HEK293 (cell line): ENCODE measurements around the gene CDC20.

ENCODE experiments used
- GLIS1 ChIP-seq: fragments of 450-650 bp; formaldehyde crosslinking; IDR thresholded peaks from 2 replicates; pipeline ENCODE4 v1.5.1; 2016; ENCODE audit warnings: missing biosample characterization, missing genetic modification characterization
- KLF7 ChIP-seq: fragments of 450-650 bp; formaldehyde crosslinking; IDR thresholded peaks from 2 replicates; pipeline ENCODE4 v1.5.1; 2016; ENCODE audit warnings: missing biosample characterization, missing genetic modification characterization, borderline replicate concordance
- OSR2 ChIP-seq: fragments of 450-650 bp; formaldehyde crosslinking; IDR thresholded peaks from 2 replicates; pipeline ENCODE4 v1.5.1; 2016; ENCODE audit warnings: missing biosample characterization, missing genetic modification characterization
- OVOL3 ChIP-seq: fragments of 450-650 bp; formaldehyde crosslinking; IDR thresholded peaks from 2 replicates; pipeline ENCODE4 v1.5.1; 2016; ENCODE audit warnings: missing biosample characterization, missing genetic modification characterization
- PRDM1 ChIP-seq: fragments of 450-650 bp; formaldehyde crosslinking; IDR thresholded peaks from 2 replicates; pipeline ENCODE4; 2016; ENCODE audit warnings: missing biosample characterization, missing genetic modification characterization
- RBAK ChIP-seq: fragments of 450-650 bp; formaldehyde crosslinking; IDR thresholded peaks from 2 replicates; pipeline ENCODE4 v1.5.1; 2016; ENCODE audit warnings: missing biosample characterization, missing genetic modification characterization
- ZBTB21 ChIP-seq: fragments of 450-650 bp; formaldehyde crosslinking; IDR thresholded peaks from 2 replicates; pipeline ENCODE4 v1.5.1; 2017; ENCODE audit warnings: missing biosample characterization, missing genetic modification characterization
- ZFP41 ChIP-seq: fragments of 450-650 bp; formaldehyde crosslinking; IDR thresholded peaks from 2 replicates; pipeline ENCODE4 v1.5.1; 2016; ENCODE audit warnings: missing biosample characterization, missing genetic modification characterization, borderline replicate concordance
- ZIC2 ChIP-seq: fragments of 450-650 bp; formaldehyde crosslinking; IDR thresholded peaks from 2 replicates; pipeline ENCODE4 v1.5.1; 2016; ENCODE audit warnings: missing biosample characterization, missing genetic modification characterization
- ZNF121 ChIP-seq: fragments of 450-650 bp; formaldehyde crosslinking; IDR thresholded peaks from 2 replicates; pipeline ENCODE4 v1.5.1; 2016; ENCODE audit warnings: missing biosample characterization, missing genetic modification characterization
- ZNF184 ChIP-seq: fragments of 450-650 bp; IDR thresholded peaks from 2 replicates; pipeline ENCODE4 v1.5.1; 2018; ENCODE audit warnings: missing biosample characterization, mild to moderate bottlenecking, missing genetic modification characterization
- ZNF202 ChIP-seq: fragments of 450-650 bp; formaldehyde crosslinking; IDR thresholded peaks from 2 replicates; pipeline ENCODE4 v1.5.1; 2016; ENCODE audit warnings: missing biosample characterization, missing genetic modification characterization, borderline replicate concordance
- ZNF324 ChIP-seq: fragments of 450-650 bp; formaldehyde crosslinking; IDR thresholded peaks from 2 replicates; pipeline ENCODE4 v1.5.1; 2016; ENCODE audit warnings: missing biosample characterization, missing genetic modification characterization
- ZNF404 ChIP-seq: fragments of 450-650 bp; formaldehyde crosslinking; IDR thresholded peaks from 2 replicates; pipeline ENCODE4 v1.5.1; 2017; ENCODE audit warnings: missing biosample characterization, missing genetic modification characterization
- ZNF416 ChIP-seq: fragments of 450-650 bp; formaldehyde crosslinking; IDR thresholded peaks from 2 replicates; pipeline ENCODE4 v1.5.1; 2016; ENCODE audit warnings: missing biosample characterization, missing genetic modification characterization
- ZNF426 ChIP-seq: fragments of 450-650 bp; formaldehyde crosslinking; IDR thresholded peaks from 2 replicates; pipeline ENCODE4 v1.5.1; 2017; ENCODE audit warnings: missing biosample characterization, missing genetic modification characterization, mild to moderate bottlenecking, inconsistent platforms, moderate library complexity
- ZNF521 ChIP-seq: fragments of 450-650 bp; formaldehyde crosslinking; IDR thresholded peaks from 2 replicates; pipeline ENCODE4 v1.5.1; 2017; ENCODE audit warnings: missing biosample characterization, mild to moderate bottlenecking, missing genetic modification characterization
- ZNF549 ChIP-seq: fragments of 450-650 bp; IDR thresholded peaks from 2 replicates; pipeline ENCODE4 v1.5.1; 2018; ENCODE audit warnings: missing biosample characterization, missing genetic modification characterization, mild to moderate bottlenecking, inconsistent platforms, moderate library complexity
- ZNF610 ChIP-seq: fragments of 450-650 bp; formaldehyde crosslinking; IDR thresholded peaks from 2 replicates; pipeline ENCODE4 v1.5.1; 2016; ENCODE audit warnings: missing biosample characterization, missing genetic modification characterization, borderline replicate concordance
- ZNF629 ChIP-seq: fragments of 450-650 bp; formaldehyde crosslinking; IDR thresholded peaks from 2 replicates; pipeline ENCODE4 v1.5.1; 2017; ENCODE audit warnings: missing biosample characterization, missing genetic modification characterization
- ZNF768 ChIP-seq: fragments of 450-650 bp; formaldehyde crosslinking; IDR thresholded peaks from 2 replicates; pipeline ENCODE4 v1.5.1; 2018; ENCODE audit warnings: missing biosample characterization, mild to moderate bottlenecking, missing genetic modification characterization
- ZSCAN30 ChIP-seq: fragments of 450-650 bp; IDR thresholded peaks from 2 replicates; pipeline ENCODE4 v1.5.1; 2018; ENCODE audit warnings: missing biosample characterization, mild to moderate bottlenecking, missing genetic modification characterization, moderate library complexity
- TF ChIP-seq, protein P1 (sequence below): fragments of 450-650 bp; formaldehyde crosslinking; IDR thresholded peaks from 2 replicates; pipeline ENCODE4 v1.5.1; 2016; ENCODE audit warnings: missing biosample characterization, missing genetic modification characterization, borderline replicate concordance
- TF ChIP-seq, protein P2 (sequence below): fragments of 450-650 bp; formaldehyde crosslinking; IDR thresholded peaks from 2 replicates; pipeline ENCODE4 v1.5.1; 2016; ENCODE audit warnings: missing biosample characterization, missing genetic modification characterization
- TF ChIP-seq, protein P3 (sequence below): fragments of 450-650 bp; IDR thresholded peaks from 2 replicates; pipeline ENCODE4 v1.5.1; 2018; ENCODE audit warnings: missing biosample characterization, mild to moderate bottlenecking, missing genetic modification characterization
- TF ChIP-seq, protein P4 (sequence below): fragments of 450-650 bp; formaldehyde crosslinking; IDR thresholded peaks from 2 replicates; pipeline ENCODE4 v1.5.1; 2016; ENCODE audit warnings: missing biosample characterization, missing genetic modification characterization
- TF ChIP-seq, protein P5 (sequence below): fragments of 450-650 bp; formaldehyde crosslinking; IDR thresholded peaks from 2 replicates; pipeline ENCODE4 v1.5.1; 2016; ENCODE audit warnings: missing biosample characterization, missing genetic modification characterization
- TF ChIP-seq, protein P6 (sequence below): fragments of 450-650 bp; formaldehyde crosslinking; IDR thresholded peaks from 2 replicates; pipeline ENCODE4 v1.5.1; 2017; ENCODE audit warnings: missing biosample characterization, missing genetic modification characterization

CDC20 gene

DNA sequence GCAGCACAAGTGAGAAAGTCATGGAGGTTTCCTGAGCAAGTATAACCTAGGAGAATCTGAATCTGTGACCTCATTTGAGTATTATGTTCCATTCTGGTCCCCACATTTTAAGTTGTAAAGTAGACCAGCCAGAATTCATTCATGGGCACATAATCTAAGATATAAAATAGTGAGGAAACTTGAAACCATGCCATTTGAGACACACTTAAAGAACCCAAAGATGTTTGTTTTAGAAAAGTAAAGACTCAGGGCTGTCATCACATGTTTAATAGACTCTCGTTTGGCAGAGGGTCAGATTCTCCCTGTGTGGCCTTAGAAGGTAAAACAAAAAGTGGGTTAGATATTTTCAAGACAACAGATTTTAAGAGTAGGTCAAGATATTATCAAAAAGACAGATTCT lies 37.3 kb downstream of the CDC20 start (continued):
- TF ChIP-seq, protein P1, sequence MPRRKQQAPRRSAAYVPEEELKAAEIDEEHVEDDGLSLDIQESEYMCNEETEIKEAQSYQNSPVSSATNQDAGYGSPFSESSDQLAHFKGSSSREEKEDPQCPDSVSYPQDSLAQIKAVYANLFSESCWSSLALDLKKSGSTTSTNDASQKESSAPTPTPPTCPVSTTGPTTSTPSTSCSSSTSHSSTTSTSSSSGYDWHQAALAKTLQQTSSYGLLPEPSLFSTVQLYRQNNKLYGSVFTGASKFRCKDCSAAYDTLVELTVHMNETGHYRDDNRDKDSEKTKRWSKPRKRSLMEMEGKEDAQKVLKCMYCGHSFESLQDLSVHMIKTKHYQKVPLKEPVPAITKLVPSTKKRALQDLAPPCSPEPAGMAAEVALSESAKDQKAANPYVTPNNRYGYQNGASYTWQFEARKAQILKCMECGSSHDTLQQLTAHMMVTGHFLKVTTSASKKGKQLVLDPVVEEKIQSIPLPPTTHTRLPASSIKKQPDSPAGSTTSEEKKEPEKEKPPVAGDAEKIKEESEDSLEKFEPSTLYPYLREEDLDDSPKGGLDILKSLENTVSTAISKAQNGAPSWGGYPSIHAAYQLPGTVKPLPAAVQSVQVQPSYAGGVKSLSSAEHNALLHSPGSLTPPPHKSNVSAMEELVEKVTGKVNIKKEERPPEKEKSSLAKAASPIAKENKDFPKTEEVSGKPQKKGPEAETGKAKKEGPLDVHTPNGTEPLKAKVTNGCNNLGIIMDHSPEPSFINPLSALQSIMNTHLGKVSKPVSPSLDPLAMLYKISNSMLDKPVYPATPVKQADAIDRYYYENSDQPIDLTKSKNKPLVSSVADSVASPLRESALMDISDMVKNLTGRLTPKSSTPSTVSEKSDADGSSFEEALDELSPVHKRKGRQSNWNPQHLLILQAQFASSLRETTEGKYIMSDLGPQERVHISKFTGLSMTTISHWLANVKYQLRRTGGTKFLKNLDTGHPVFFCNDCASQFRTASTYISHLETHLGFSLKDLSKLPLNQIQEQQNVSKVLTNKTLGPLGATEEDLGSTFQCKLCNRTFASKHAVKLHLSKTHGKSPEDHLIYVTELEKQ, result peak; percentile 74; the same call in 1 of the 2 replicates
- no peak for TF ChIP-seq ZNF521
- TF ChIP-seq ZNF404 (tag by site-specific recombination), result no peak
- TF ChIP-seq, protein P2, sequence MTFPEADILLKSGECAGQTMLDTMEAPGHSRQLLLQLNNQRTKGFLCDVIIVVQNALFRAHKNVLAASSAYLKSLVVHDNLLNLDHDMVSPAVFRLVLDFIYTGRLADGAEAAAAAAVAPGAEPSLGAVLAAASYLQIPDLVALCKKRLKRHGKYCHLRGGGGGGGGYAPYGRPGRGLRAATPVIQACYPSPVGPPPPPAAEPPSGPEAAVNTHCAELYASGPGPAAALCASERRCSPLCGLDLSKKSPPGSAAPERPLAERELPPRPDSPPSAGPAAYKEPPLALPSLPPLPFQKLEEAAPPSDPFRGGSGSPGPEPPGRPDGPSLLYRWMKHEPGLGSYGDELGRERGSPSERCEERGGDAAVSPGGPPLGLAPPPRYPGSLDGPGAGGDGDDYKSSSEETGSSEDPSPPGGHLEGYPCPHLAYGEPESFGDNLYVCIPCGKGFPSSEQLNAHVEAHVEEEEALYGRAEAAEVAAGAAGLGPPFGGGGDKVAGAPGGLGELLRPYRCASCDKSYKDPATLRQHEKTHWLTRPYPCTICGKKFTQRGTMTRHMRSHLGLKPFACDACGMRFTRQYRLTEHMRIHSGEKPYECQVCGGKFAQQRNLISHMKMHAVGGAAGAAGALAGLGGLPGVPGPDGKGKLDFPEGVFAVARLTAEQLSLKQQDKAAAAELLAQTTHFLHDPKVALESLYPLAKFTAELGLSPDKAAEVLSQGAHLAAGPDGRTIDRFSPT, result no peak
- TF ChIP-seq ZNF121 (tag by site-specific recombination), result no peak
- no peak for TF ChIP-seq ZNF768
- peak; percentile 94 for TF ChIP-seq GLIS1 (tag by site-specific recombination)
- TF ChIP-seq PRDM1 (tag by site-specific recombination), result no peak
- peak; percentile 48; the same call in 1 of the 2 replicates for TF ChIP-seq ZNF629 (tag by site-specific recombination)
- peak; percentile 73; the same call in 1 of the 2 replicates for TF ChIP-seq OVOL3
- TF ChIP-seq, protein P3, sequence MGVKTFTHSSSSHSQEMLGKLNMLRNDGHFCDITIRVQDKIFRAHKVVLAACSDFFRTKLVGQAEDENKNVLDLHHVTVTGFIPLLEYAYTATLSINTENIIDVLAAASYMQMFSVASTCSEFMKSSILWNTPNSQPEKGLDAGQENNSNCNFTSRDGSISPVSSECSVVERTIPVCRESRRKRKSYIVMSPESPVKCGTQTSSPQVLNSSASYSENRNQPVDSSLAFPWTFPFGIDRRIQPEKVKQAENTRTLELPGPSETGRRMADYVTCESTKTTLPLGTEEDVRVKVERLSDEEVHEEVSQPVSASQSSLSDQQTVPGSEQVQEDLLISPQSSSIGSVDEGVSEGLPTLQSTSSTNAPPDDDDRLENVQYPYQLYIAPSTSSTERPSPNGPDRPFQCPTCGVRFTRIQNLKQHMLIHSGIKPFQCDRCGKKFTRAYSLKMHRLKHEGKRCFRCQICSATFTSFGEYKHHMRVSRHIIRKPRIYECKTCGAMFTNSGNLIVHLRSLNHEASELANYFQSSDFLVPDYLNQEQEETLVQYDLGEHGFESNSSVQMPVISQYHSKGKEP, result peak; percentile 78
- TF ChIP-seq OSR2 (tag by site-specific recombination), result peak; percentile 86
- TF ChIP-seq, protein P4, sequence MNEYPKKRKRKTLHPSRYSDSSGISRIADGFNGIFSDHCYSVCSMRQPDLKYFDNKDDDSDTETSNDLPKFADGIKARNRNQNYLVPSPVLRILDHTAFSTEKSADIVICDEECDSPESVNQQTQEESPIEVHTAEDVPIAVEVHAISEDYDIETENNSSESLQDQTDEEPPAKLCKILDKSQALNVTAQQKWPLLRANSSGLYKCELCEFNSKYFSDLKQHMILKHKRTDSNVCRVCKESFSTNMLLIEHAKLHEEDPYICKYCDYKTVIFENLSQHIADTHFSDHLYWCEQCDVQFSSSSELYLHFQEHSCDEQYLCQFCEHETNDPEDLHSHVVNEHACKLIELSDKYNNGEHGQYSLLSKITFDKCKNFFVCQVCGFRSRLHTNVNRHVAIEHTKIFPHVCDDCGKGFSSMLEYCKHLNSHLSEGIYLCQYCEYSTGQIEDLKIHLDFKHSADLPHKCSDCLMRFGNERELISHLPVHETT (tag by site-specific recombination), result no peak
- no peak for TF ChIP-seq ZNF549 (tag by site-specific recombination)
- TF ChIP-seq ZNF610 (tag by site-specific recombination), result peak; percentile 37; the same call in 1 of the 2 replicates
- no peak for TF ChIP-seq ZNF324
- TF ChIP-seq ZFP41, result no peak
- peak; percentile 82 for TF ChIP-seq ZSCAN30 (tag by site-specific recombination)
- TF ChIP-seq ZBTB21 (tag by site-specific recombination), result no peak
- TF ChIP-seq, protein P5, sequence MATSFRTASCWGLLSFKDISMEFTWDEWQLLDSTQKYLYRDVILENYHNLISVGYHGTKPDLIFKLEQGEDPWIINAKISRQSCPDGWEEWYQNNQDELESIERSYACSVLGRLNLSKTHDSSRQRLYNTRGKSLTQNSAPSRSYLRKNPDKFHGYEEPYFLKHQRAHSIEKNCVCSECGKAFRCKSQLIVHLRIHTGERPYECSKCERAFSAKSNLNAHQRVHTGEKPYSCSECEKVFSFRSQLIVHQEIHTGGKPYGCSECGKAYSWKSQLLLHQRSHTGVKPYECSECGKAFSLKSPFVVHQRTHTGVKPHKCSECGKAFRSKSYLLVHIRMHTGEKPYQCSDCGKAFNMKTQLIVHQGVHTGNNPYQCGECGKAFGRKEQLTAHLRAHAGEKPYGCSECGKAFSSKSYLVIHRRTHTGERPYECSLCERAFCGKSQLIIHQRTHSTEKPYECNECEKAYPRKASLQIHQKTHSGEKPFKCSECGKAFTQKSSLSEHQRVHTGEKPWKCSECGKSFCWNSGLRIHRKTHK (tag by site-specific recombination), result no peak
- no peak for TF ChIP-seq ZIC2
- TF ChIP-seq ZNF416 (tag by site-specific recombination), result no peak
- no peak for TF ChIP-seq KLF7 (tag by site-specific recombination)
- no peak for TF ChIP-seq ZNF184
- TF ChIP-seq, protein P6, sequence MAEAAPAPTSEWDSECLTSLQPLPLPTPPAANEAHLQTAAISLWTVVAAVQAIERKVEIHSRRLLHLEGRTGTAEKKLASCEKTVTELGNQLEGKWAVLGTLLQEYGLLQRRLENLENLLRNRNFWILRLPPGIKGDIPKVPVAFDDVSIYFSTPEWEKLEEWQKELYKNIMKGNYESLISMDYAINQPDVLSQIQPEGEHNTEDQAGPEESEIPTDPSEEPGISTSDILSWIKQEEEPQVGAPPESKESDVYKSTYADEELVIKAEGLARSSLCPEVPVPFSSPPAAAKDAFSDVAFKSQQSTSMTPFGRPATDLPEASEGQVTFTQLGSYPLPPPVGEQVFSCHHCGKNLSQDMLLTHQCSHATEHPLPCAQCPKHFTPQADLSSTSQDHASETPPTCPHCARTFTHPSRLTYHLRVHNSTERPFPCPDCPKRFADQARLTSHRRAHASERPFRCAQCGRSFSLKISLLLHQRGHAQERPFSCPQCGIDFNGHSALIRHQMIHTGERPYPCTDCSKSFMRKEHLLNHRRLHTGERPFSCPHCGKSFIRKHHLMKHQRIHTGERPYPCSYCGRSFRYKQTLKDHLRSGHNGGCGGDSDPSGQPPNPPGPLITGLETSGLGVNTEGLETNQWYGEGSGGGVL (tag by site-specific recombination), result no peak
- TF ChIP-seq RBAK, result no peak
- no peak for TF ChIP-seq ZNF202 (tag by site-specific recombination)
- no peak for TF ChIP-seq ZNF426 (tag by site-specific recombination)
